Measurements from ENCODE around the gene CASP4.
"Not testable (repeated sequence)": the region's sequence is repeated elsewhere in the genome, so short reads cannot be mapped to it uniquely, and the experiment has no call there.

The CASP4 gene

DNA sequence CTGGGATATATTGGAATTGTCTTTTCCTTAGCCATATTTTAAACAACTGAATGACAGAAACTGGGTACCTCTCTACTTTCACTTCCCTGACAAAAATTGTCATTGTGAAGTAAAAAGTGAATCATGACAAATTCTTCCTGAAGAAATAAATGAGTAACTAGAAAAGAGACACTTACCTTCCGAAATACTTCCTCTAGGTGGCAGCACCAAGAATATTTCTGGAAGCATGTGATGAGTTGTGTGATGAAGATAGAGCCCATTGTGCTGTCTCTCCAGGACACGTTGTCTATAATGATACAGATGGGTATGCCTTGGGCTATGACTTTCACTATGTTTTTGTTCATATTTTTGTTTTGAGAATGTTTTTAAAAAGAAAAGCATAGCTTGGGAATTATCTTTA is 21.5 kb downstream of the CASP4 start:
- DNase-seq, result peak; percentile 71

GRCh38 chr11:104944076-104944475 is 24.3 kb downstream of the CASP4 start:
- no peak for DNase-seq

- DNase-seq, result no peak
These were observed 24.8 kb downstream of the CASP4 start for GRCh38 chr11:104943561-104943960.

- no peak for DNase-seq
These were observed 33.8 kb downstream of the CASP4 start for GRCh38 chr11:104934594-104934993.

DNA sequence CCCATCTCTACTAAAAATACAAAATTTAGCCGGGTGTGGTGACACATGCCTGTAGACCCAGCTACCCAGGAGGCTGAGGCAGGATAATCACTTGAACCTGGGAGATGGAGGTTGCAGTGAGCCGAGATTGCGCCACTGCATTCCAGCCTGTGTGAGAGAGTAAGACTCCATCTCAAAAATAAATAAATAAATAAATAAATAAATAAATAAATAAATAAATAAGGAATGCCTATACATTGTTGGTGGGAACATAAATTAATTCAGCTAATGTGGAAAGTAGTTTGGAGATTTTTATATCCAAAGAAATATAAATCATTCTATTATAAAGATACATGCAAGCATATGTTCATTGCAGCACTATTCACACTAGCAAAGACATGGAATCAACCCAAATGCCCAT is 34.3 kb downstream of the CASP4 start:
- not testable (repeated sequence) for DNase-seq

DNA sequence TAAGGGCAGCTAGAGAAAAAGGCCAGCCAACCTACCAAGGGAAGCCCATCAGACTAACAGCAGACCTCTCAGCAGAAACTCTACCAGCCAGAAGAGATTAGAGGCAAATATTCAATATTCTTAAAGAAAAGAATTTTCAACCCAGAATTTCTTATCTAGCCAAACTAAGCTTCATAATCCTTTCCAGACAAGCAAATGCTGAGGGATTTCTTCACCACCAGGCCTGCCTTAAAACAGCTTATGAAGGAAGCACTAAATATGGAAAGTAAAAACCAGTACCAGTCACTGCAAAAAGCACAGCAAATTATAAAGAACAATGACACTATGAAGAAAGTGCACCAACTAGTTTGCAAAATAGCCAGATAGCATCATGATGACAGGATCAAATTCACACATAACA is 39.6 kb downstream of the CASP4 start:
- DNase-seq, result no peak

DNA sequence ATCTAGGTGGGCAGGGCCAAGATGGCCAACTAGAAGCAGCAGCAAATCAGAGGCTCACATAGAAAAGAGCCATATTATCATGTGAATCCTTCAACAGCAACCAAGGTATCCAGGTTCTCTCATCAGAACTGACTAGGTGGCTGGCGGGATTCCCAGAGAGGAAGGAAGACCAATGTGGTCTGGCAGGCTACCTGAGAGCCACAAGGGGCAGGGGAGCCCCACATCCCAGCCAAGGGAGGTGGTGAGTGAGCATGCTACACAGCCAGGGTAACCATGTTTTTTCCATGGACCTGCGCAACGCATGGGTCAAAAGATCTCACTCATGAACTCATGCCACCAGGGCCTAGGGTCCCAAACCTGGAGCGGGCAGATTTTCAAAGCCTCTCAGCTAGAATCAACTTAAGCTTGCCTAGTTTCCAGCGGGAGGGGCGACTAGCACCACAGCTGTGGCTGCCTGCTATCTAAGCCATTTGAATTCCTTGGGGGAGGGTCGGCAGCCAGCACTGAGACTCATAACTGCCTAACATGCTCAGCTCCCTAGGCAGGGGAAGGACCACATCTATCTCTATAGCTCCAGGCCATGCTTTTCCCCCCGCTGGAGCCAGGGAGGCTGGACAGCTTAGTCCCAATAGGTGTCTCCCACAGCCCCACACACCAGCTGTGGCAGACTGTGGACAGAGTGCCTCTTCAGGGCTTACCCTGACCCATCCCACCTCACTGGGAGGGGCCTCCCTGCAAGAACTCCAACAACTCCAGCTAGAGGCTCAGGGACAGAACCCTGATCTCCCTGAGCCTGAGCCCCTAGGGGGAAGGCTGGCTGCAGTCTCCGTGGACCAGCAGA is 41.4 kb downstream of the CASP4 start:
- no peak for DNase-seq

- DNase-seq, result no peak
These were observed 42.5 kb downstream of the CASP4 start for GRCh38 chr11:104925850-104926249.

DNA sequence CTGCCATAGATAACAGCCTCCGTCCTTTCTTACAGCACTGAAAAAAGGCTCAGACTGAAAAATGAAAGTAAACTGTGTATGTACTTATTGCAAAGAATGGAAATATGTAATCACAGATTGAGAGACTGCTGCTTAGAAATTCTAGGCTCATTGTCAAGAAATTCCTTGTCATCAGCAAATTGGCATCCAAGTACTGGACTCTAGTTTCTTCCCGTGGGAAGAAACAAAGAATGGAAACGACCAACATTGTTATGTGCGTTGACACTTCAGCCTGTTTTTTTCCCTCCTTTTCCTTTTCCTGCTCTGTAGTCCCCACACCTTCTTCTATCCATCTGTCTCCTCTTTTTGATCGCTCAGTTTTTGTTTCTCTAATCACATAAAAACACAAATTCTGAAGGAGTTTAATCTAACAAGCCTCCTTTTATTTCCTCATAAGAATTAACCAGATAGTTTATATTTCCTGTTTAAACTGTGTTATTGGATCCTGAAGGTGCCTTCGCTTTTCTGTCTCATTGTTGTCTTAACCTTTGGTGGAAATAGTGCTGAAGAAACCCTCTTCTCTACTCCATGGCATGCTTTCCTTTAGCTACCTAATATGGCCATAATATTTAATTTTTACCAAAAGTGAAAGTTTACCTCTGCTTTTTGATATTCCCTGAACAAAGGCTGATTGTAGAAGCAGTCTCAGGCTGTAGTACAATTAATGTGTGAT is 50.1 kb downstream of the CASP4 start:
- DNase-seq, result peak; percentile 16

DNA sequence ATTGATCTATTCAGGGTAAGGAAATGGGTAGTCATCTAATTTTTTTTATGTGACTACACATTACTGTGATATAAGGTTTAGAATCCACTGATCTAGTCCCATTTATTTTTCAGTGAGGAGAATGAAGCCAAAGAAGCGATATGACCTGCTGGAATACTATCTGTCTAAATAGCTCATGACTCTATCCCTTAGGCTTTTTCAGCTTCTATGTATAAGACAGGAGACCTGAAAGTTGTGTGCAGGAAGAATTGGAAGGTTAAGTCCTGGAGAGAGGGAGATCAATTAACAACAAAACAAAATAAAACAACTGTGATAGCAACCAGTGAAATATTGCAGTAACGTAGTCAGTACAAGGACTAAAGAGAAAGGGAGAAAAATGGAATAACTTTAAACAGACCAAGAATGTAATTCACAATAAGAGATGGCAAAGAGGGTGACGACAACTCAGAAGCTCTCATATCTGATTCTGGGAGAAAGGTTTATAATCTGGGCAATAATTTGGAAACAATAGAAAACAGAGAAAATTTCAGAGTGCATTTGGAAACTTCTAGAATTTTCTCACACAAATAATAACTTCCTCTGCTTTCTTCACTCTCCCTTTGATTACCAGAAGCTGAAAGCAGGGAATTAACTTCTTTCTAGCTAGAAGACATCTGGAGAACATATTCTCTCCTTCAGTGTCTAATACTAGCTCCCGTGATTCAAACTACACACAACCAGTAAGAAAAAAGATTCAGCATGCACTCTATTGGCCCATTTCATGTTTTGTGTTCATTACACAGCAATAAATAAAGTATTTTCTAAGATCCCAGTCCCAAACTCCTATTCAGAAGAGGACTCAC is 50.9 kb downstream of the CASP4 start:
- DNase-seq, result no peak

- DNase-seq, result no peak
These were observed 51.9 kb downstream of the CASP4 start for GRCh38 chr11:104916442-104916841.

- DNase-seq, result no peak
These were observed 56.3 kb downstream of the CASP4 start for GRCh38 chr11:104912102-104912501.

GRCh38 chr11:104908186-104908531 is 60.2 kb downstream of the CASP4 start:
- no peak for DNase-seq

GRCh38 chr11:104907521-104908185 is 60.7 kb downstream of the CASP4 start:
- DNase-seq, result no peak

- DNase-seq, result no peak
These were observed 63.1 kb downstream of the CASP4 start for GRCh38 chr11:104905271-104905670.

DNA sequence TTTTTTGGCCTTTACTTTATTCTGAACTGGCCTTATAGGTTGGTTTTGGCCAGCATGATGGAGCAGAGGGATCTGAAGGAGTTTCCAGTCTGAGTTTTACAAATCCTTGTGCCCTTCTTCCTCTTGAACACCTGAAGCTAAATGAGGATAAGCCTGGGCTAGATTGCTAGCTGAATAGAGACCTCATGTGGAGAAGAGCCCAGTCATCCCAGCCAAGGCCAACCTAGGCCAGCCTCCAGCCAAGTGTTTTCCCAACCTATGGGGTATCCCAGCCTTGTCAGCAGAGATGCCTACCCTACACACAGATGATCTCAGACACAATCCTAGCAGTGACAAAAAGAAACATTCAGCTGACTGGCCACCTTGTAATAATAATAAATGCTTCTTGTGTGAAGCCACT is 69.1 kb downstream of the CASP4 start:
- no peak for DNase-seq

- no peak for DNase-seq
These were observed 69.7 kb downstream of the CASP4 start for GRCh38 chr11:104898685-104899013.

GRCh38 chr11:104897891-104898684 is 70.3 kb downstream of the CASP4 start, which contains the start of gene CASP12:
CASP12 (minus strand) TSS chr11:104898460.
- peak; percentile 31 for DNase-seq

- no peak for DNase-seq
These were observed 72.7 kb downstream of the CASP4 start for GRCh38 chr11:104895634-104896033.

- no peak for DNase-seq
These were observed 74.5 kb downstream of the CASP4 start for GRCh38 chr11:104893876-104894275.
